Measurements from ENCODE around the gene SPDYE17.
"Not testable (repeated sequence)": the region's sequence is repeated elsewhere in the genome, so short reads cannot be mapped to it uniquely, and the experiment has no call there.

DNA sequence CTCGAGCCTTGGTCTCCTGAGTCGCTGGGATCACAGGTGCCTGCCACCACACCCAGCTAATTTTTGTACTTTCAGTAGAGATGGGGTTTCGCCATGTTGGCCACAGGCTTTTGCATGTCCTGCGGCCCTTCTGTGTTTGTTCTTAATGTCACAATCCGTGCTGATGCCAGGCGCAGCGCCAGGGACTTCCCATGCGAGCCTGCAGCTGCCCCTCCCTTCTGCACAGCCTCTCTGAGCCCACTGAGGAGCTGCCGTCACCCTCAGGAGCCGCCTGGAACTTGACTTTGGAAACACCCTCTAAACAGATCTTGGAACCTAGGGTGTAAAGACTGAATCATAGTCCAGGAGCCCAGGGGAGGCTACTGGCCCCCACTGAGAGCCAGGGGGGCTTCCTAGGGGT, 24.2 kb downstream of the SPDYE17 start:
- TF ChIP-seq, protein P1, sequence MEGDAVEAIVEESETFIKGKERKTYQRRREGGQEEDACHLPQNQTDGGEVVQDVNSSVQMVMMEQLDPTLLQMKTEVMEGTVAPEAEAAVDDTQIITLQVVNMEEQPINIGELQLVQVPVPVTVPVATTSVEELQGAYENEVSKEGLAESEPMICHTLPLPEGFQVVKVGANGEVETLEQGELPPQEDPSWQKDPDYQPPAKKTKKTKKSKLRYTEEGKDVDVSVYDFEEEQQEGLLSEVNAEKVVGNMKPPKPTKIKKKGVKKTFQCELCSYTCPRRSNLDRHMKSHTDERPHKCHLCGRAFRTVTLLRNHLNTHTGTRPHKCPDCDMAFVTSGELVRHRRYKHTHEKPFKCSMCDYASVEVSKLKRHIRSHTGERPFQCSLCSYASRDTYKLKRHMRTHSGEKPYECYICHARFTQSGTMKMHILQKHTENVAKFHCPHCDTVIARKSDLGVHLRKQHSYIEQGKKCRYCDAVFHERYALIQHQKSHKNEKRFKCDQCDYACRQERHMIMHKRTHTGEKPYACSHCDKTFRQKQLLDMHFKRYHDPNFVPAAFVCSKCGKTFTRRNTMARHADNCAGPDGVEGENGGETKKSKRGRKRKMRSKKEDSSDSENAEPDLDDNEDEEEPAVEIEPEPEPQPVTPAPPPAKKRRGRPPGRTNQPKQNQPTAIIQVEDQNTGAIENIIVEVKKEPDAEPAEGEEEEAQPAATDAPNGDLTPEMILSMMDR (conservative IDR thresholded peaks at IDR 0.05; ENCODE audit: low read depth, low read length), result not testable (repeated sequence)
- TF ChIP-seq, protein P2, sequence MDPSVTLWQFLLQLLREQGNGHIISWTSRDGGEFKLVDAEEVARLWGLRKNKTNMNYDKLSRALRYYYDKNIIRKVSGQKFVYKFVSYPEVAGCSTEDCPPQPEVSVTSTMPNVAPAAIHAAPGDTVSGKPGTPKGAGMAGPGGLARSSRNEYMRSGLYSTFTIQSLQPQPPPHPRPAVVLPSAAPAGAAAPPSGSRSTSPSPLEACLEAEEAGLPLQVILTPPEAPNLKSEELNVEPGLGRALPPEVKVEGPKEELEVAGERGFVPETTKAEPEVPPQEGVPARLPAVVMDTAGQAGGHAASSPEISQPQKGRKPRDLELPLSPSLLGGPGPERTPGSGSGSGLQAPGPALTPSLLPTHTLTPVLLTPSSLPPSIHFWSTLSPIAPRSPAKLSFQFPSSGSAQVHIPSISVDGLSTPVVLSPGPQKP (IDR thresholded peaks at IDR 0.05; ENCODE audit: borderline replicate concordance, low read depth, low read length), result not testable (repeated sequence)
- not testable (repeated sequence) for TF ChIP-seq POLR2A (IDR thresholded peaks at IDR 0.05; ENCODE audit: low read depth, low read length); SMC3 (IDR thresholded peaks at IDR 0.05; ENCODE audit: low read depth, low read length); MAFK (IDR thresholded peaks at IDR 0.05; ENCODE audit: low read depth, low read length); RFX5 (IDR thresholded peaks at IDR 0.05; ENCODE audit: low read depth, low read length); RAD21 (IDR thresholded peaks at IDR 0.05; ENCODE audit: low read length); CHD1 (IDR thresholded peaks at IDR 0.05; ENCODE audit: low read depth, low read length); MAZ (IDR thresholded peaks at IDR 0.05; ENCODE audit: borderline replicate concordance, low read depth, low read length); MXI1 (IDR thresholded peaks at IDR 0.05; ENCODE audit: borderline replicate concordance, low read depth, low read length); FOS (IDR thresholded peaks at IDR 0.05; ENCODE audit: low read depth, low read length); RCOR1 (IDR thresholded peaks at IDR 0.05; ENCODE audit: insufficient replicate concordance, low read length); BHLHE40 (IDR thresholded peaks at IDR 0.05; ENCODE audit: low read depth, low read length)
- TF ChIP-seq, protein P3, sequence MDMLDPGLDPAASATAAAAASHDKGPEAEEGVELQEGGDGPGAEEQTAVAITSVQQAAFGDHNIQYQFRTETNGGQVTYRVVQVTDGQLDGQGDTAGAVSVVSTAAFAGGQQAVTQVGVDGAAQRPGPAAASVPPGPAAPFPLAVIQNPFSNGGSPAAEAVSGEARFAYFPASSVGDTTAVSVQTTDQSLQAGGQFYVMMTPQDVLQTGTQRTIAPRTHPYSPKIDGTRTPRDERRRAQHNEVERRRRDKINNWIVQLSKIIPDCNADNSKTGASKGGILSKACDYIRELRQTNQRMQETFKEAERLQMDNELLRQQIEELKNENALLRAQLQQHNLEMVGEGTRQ (IDR thresholded peaks at IDR 0.05; ENCODE audit: low read depth, low read length), result not testable (repeated sequence)

All from IMR-90 (cell line).